ENCODE measurements around the gene KDM4B. TPM values are rescaled to one million over a fixed set of nuclear protein-coding genes. Genes with fewer than 3 reads are reported as not detected.

KDM4B gene
- total and polyA plus RNA-seq, 9 of the 15 experiments (the other 6 are each of a cell fraction or from before 2014, with no cell fraction given) = 0.21 to 29.9 (median 7.3) TPM

DNA sequence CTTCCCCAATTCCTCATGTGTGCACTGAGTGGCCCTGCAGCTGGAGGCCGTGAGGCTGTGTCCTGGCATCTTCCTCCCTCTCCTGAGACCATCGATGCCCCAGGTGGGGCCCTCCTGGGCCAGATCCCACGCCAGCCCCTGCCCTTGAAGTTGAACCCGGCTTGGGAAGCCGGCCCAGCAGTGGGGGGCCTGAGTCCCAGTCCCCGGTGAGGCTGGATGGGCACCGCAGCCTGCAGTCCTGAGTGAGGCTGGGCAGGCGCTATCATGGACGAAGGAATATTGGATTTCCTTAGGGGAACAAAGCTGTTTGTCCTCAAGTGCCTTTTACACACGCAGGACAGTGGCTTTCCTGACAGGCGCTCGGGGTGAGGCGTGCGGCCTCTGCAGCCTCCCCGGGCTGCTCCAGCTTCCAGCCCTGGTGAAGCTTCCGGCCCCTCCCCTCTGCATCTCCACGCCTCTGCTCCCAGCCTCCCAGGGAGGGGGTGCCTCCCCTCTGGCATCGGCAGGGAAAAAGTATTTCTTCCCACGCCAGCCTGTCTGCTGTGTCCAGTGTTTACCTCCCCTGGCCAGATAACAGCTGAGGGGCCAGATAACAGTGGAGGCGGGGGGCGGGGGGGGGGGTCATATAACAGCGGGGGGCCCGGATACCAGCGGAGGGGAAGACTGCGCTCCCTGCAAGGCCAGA, 159.5 kb downstream of the KDM4B start (continued):
- TF ChIP-seq PBX2 (CRISPR knock-in tag; IDR thresholded peaks at IDR 0.05; ENCODE audit: low read depth) (no peak), PBX2 (tag; conservative IDR thresholded peaks at IDR 0.05; ENCODE audit: low read depth) (no peak), ZNF280B (CRISPR knock-in tag; IDR thresholded peaks at IDR 0.05) (no peak), FOXP4 (CRISPR knock-in tag; IDR thresholded peaks at IDR 0.05; ENCODE audit: borderline replicate concordance) (no peak), ZBTB33 (CRISPR knock-in tag; IDR thresholded peaks at IDR 0.05) (no peak), RFX7 (CRISPR knock-in tag; IDR thresholded peaks at IDR 0.05) (no peak), POLR2B (IDR thresholded peaks at IDR 0.05; ENCODE audit: low read depth, partially characterized antibody) (no peak), WHSC1 (IDR thresholded peaks at IDR 0.05; ENCODE audit: low read length) (no peak), NRF1 (conservative IDR thresholded peaks at IDR 0.05 in 1 of 2, IDR thresholded peaks at IDR 0.05 in 1 of 2) (no peak; a peak in 1 of 4 replicates), HOMEZ (CRISPR knock-in tag; IDR thresholded peaks at IDR 0.05) (no peak), ZNF217 (CRISPR knock-in tag; IDR thresholded peaks at IDR 0.05) (no peak), PHF20 (IDR thresholded peaks at IDR 0.05; ENCODE audit: partially characterized antibody) (no peak), HDAC3 (IDR thresholded peaks at IDR 0.05; ENCODE audit: borderline replicate concordance, partially characterized antibody) (no peak), EP400 (IDR thresholded peaks at IDR 0.05) (no peak), BDP1 (IDR thresholded peaks at IDR 0.05; ENCODE audit: insufficient read depth, insufficient read length) (no peak), NR2C2 (CRISPR knock-in tag; IDR thresholded peaks at IDR 0.05) (no peak), NR2C2 (tag; IDR thresholded peaks at IDR 0.05) (0 out of 2 replicates have a peak, but pooled peaks have one; percentile 9)
- TF ChIP-seq, protein P1, sequence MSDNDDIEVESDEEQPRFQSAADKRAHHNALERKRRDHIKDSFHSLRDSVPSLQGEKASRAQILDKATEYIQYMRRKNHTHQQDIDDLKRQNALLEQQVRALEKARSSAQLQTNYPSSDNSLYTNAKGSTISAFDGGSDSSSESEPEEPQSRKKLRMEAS (CRISPR knock-in tag; IDR thresholded peaks at IDR 0.05) = no peak
